ENCODE data around the gene COL4A4. TPM values are rescaled to one million over a fixed set of nuclear protein-coding genes. Genes with fewer than 3 reads are reported as not detected.

COL4A4 gene
- total and polyA plus RNA-seq, 2 of the 4 experiments (the other 2 are of a cell fraction) = 0.02 TPM; not detected in 1

DNA sequence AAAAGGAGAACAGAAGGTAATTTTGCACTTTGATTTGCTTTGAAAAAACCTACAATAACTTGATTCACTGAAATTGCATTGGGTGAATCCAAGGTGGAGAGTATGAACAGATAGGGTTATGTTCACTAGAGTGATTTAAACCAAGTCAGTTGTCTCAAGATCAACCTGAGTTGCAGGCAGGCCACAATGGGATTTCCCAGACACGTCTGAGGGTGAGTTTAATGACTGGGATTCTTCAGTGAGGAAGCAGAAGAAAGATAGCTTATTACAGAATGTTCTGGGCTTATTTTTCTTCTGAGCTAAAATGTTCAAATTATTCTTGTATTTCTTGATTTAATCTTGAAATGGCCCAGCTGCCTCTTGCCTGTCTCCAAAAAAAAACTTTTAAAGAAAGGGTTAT is 20.1 kb downstream of the COL4A4 start:
- H3K9me1 ChIP-seq (ENCODE audit: insufficient read depth, low read length) = no peaks in the 10 kb centered on the region
- H2AK9ac ChIP-seq (replicated peaks; ENCODE audit: low read depth, low read length, poor library complexity) = no peak overlapping the region
- no peaks in the 10 kb centered on the region for H3K79me1 ChIP-seq (ENCODE audit: low read depth in 1 of 2, low read length in 2 of 2)
- DNase-seq (no peak), ATAC-seq (ENCODE audit: low read depth) (no peak)
- CTCF ChIA-PET = no interaction called here
- H3K27ac ChIP-seq (ENCODE audit: insufficient read depth, low read length) = no peak overlapping the region
- WGBS, 2 experiments (ENCODE audit: extremely low coverage in 2 of 2, insufficient read length in 1 of 2) = no CpG with 5 or more reads among the region's 1 CpG
- no peaks in the 10 kb centered on the region for H3K4me1 ChIP-seq (ENCODE audit: control insufficient read depth, insufficient read depth, low read length)
- H3K4me3 ChIP-seq (ENCODE audit: insufficient read depth, low read depth, low read length) = no peak overlapping the region
- H2BK15ac ChIP-seq (ENCODE audit: low read depth, low read length) = no peak overlapping the region
- no peak overlapping the region for H3K18ac ChIP-seq (ENCODE audit: low read depth, low read length)
- H4K20me1 ChIP-seq (ENCODE audit: insufficient read depth, low read length) = no peaks in the 10 kb centered on the region
- H2BK5ac ChIP-seq (ENCODE audit: low read depth, low read length, poor library complexity, severe bottlenecking) = no peak overlapping the region
- POLR2A ChIA-PET (ENCODE audit: unreplicated experiment) = no interaction called here
- H3K56ac ChIP-seq (ENCODE audit: extremely low read depth, insufficient read depth, low read length) = no peak overlapping the region
- TF ChIP-seq, protein P1, sequence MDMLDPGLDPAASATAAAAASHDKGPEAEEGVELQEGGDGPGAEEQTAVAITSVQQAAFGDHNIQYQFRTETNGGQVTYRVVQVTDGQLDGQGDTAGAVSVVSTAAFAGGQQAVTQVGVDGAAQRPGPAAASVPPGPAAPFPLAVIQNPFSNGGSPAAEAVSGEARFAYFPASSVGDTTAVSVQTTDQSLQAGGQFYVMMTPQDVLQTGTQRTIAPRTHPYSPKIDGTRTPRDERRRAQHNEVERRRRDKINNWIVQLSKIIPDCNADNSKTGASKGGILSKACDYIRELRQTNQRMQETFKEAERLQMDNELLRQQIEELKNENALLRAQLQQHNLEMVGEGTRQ (IDR thresholded peaks at IDR 0.05; ENCODE audit: low read depth, low read length) = no peak
- TF ChIP-seq FOS (IDR thresholded peaks at IDR 0.05; ENCODE audit: low read depth, low read length) = no peak
- TF ChIP-seq RCOR1 (IDR thresholded peaks at IDR 0.05; ENCODE audit: insufficient replicate concordance, low read length) = no peak
- TF ChIP-seq CHD1 (IDR thresholded peaks at IDR 0.05; ENCODE audit: low read depth, low read length) = no peak
- no peak for TF ChIP-seq CEBPB (IDR thresholded peaks at IDR 0.05; ENCODE audit: low read depth, low read length)
- no peak for TF ChIP-seq MXI1 (IDR thresholded peaks at IDR 0.05; ENCODE audit: borderline replicate concordance, low read depth, low read length)
- TF ChIP-seq SMC3 (IDR thresholded peaks at IDR 0.05; ENCODE audit: low read depth, low read length) = no peak
- TF ChIP-seq NFE2L2 (IDR thresholded peaks at IDR 0.05; ENCODE audit: low read depth, low read length) = no peak
- TF ChIP-seq RFX5 (IDR thresholded peaks at IDR 0.05; ENCODE audit: low read depth, low read length) = no peak
- TF ChIP-seq, protein P2, sequence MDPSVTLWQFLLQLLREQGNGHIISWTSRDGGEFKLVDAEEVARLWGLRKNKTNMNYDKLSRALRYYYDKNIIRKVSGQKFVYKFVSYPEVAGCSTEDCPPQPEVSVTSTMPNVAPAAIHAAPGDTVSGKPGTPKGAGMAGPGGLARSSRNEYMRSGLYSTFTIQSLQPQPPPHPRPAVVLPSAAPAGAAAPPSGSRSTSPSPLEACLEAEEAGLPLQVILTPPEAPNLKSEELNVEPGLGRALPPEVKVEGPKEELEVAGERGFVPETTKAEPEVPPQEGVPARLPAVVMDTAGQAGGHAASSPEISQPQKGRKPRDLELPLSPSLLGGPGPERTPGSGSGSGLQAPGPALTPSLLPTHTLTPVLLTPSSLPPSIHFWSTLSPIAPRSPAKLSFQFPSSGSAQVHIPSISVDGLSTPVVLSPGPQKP (IDR thresholded peaks at IDR 0.05; ENCODE audit: borderline replicate concordance, low read depth, low read length) = no peak
- TF ChIP-seq, protein P3, sequence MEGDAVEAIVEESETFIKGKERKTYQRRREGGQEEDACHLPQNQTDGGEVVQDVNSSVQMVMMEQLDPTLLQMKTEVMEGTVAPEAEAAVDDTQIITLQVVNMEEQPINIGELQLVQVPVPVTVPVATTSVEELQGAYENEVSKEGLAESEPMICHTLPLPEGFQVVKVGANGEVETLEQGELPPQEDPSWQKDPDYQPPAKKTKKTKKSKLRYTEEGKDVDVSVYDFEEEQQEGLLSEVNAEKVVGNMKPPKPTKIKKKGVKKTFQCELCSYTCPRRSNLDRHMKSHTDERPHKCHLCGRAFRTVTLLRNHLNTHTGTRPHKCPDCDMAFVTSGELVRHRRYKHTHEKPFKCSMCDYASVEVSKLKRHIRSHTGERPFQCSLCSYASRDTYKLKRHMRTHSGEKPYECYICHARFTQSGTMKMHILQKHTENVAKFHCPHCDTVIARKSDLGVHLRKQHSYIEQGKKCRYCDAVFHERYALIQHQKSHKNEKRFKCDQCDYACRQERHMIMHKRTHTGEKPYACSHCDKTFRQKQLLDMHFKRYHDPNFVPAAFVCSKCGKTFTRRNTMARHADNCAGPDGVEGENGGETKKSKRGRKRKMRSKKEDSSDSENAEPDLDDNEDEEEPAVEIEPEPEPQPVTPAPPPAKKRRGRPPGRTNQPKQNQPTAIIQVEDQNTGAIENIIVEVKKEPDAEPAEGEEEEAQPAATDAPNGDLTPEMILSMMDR (conservative IDR thresholded peaks at IDR 0.05; ENCODE audit: low read depth, low read length) = no peak
- no peak for TF ChIP-seq RAD21 (IDR thresholded peaks at IDR 0.05; ENCODE audit: low read length)
- TF ChIP-seq POLR2A (IDR thresholded peaks at IDR 0.05; ENCODE audit: low read depth, low read length) = no peak
- TF ChIP-seq BHLHE40 (IDR thresholded peaks at IDR 0.05; ENCODE audit: low read depth, low read length) = no peak
- no peak for TF ChIP-seq MAZ (IDR thresholded peaks at IDR 0.05; ENCODE audit: borderline replicate concordance, low read depth, low read length)
- no peak overlapping the region for H3K9ac ChIP-seq (ENCODE audit: low read depth, low read length)
- H4K91ac ChIP-seq (ENCODE audit: insufficient read depth, low read depth, low read length) = no peak overlapping the region
- no peak overlapping the region for H2BK20ac ChIP-seq (ENCODE audit: low read depth, low read length)
- no peak overlapping the region for H3K4me2 ChIP-seq (ENCODE audit: low read depth, low read length)
- intact Hi-C loops (cut with micrococcal nuclease) (no loop called here), in situ Hi-C loops (cut with MboI; ENCODE audit: low sequenced_read_pairs) (no loop called here), dilution Hi-C loops (cut with HindIII; ENCODE audit: low sequenced_read_pairs, unreplicated experiment) (no loop called here)
- no peak overlapping the region for H4K8ac ChIP-seq (ENCODE audit: low read depth in 2 of 2, low read length in 2 of 2)
- no peak overlapping the region for H3K4ac ChIP-seq (ENCODE audit: low read depth, low read length)
- no peaks in the 10 kb centered on the region for H3K9me3 ChIP-seq (ENCODE audit: control insufficient read depth, insufficient read depth, low read length)
- H3K36me3 ChIP-seq (ENCODE audit: control insufficient read depth, insufficient read depth, low read length) = no peaks in the 10 kb centered on the region
- H2AK5ac ChIP-seq (ENCODE audit: low read depth, low read length) = no peak overlapping the region
- H4K5ac ChIP-seq (ENCODE audit: low read depth, low read length) = no peak overlapping the region
- no peak overlapping the region for H2BK120ac ChIP-seq (ENCODE audit: low read depth, low read length)
- H3K14ac ChIP-seq (replicated peaks; ENCODE audit: low read depth, low read length) = no peak overlapping the region
- H3K27me3 ChIP-seq (ENCODE audit: control insufficient read depth, insufficient read depth, low read length) = no peaks in the 10 kb centered on the region; the same call in 1 of the 2 replicates
- no TSS peak for BruUV-seq (replicated peaks)
- H2AFZ ChIP-seq (replicated peaks; ENCODE audit: low read length, poor library complexity) = no peak overlapping the region
- no peak overlapping the region for H3K23ac ChIP-seq (ENCODE audit: low read depth, low read length)
